CD8-positive, alpha-beta memory T cell (primary cell): ENCODE measurements around the gene TMEM190. TPM values are rescaled to one million over a fixed set of nuclear protein-coding genes. Genes with fewer than 3 reads are reported as not detected.
"Not testable (repeated sequence)": the region's sequence is repeated elsewhere in the genome, so short reads cannot be mapped to it uniquely, and the experiment has no call there.

Experiments
- CTCF ChIA-PET: fragments of 350-600 bp; sonication (Branson Sonifier 250); formaldehyde crosslinking; loops from one replicate; lab custom pipeline; 2021; ENCODE audit warnings: antibody characterized with exemption; lab: Charles Lee
- POLR2A ChIA-PET: fragments of 350-600 bp; sonication (Branson Sonifier 250); formaldehyde crosslinking; loops from one replicate; lab custom pipeline; 2021; ENCODE audit warnings: antibody characterized with exemption; lab: Charles Lee
- DNase-seq, 5 donors: peaks; one replicate each; pipeline versions ENCODE4 v3.0.0 to v3.0.0-alpha.2; 2020 to 2022; ENCODE audit warnings: mixed read lengths in 1 of 5
- H3K27ac ChIP-seq: one replicate; pipeline ENCODE4 v1.7.0; 2013; ENCODE audit warnings: low read depth, mild to moderate bottlenecking, low read length, moderate library complexity
- H3K27me3 ChIP-seq: 2 replicates; pipeline ENCODE4 v1.7.0; 2013; ENCODE audit warnings: low read length, mild to moderate bottlenecking; ENCODE audit not compliant: insufficient read depth, poor library complexity, severe bottlenecking
- H3K36me3 ChIP-seq: 2 replicates; pipeline ENCODE4 v1.7.0; 2013; ENCODE audit warnings: mild to moderate bottlenecking, low read length, moderate library complexity; ENCODE audit not compliant: insufficient read depth
- H3K4me1 ChIP-seq: 2 replicates; pipeline ENCODE4 v1.7.0; 2013; ENCODE audit warnings: mild to moderate bottlenecking, low read length, moderate library complexity; ENCODE audit not compliant: insufficient read depth
- H3K4me3 ChIP-seq: 2 replicates; pipeline ENCODE4 v1.7.0; 2013; ENCODE audit warnings: mild to moderate bottlenecking, low read length
- H3K9me3 ChIP-seq: 2 replicates; pipeline ENCODE4 v1.7.0; 2013; ENCODE audit warnings: mild to moderate bottlenecking, low read length
- H3K27ac Mint-ChIP-seq, 8 donors: one replicate each; pipeline ENCODE4 v1.8.0; 2020 to 2021; ENCODE audit warnings: mixed read lengths in 8 of 8, mild to moderate bottlenecking in 6 of 8, inconsistent platforms in 3 of 8, moderate library complexity in 3 of 8
- H3K27me3 Mint-ChIP-seq, 2 donors: one replicate each; pipeline ENCODE4 v1.8.0; 2020 to 2021; ENCODE audit warnings: mixed read lengths in 2 of 2, mild to moderate bottlenecking in 1 of 2, moderate library complexity in 1 of 2
- H3K36me3 Mint-ChIP-seq, 3 donors: one replicate each; pipeline ENCODE4 v1.8.0; 2020 to 2021; ENCODE audit warnings: mixed read lengths in 3 of 3, inconsistent platforms in 1 of 3, mild to moderate bottlenecking in 1 of 3
- H3K4me1 Mint-ChIP-seq, 3 donors: one replicate each; pipeline ENCODE4 v1.8.0; 2020 to 2021; ENCODE audit warnings: mixed read lengths in 3 of 3, inconsistent platforms in 1 of 3, mild to moderate bottlenecking in 1 of 3
- H3K4me3 Mint-ChIP-seq, 7 donors: one replicate each; pipeline ENCODE4 v1.8.0; 2020 to 2021; ENCODE audit warnings: mixed read lengths in 7 of 7, mild to moderate bottlenecking in 6 of 7, moderate library complexity in 4 of 7, inconsistent platforms in 2 of 7
- H3K9me3 Mint-ChIP-seq, 5 donors: one replicate each; pipeline ENCODE4 v1.8.0; 2020 to 2022; ENCODE audit warnings: mixed read lengths in 5 of 5, mild to moderate bottlenecking in 3 of 5, moderate library complexity in 2 of 5, inconsistent platforms in 1 of 5
- polyA plus RNA-seq: library from polyadenylated mRNA; unstranded; fragments of 300-500 nt; fragmentation: Illumina TruSeq; gene quantifications from one replicate; pipeline ENCODE4 v1.2.3, GENCODE V29; 2021
- total RNA-seq, 2 experiments: library from RNA; stranded (reverse); gene quantifications; one replicate each; pipeline ENCODE4 v1.2.3, GENCODE V29; 2021

TMEM190 gene
- total and polyA plus RNA-seq, 3 experiments from 2014 or later: not detected

DNA sequence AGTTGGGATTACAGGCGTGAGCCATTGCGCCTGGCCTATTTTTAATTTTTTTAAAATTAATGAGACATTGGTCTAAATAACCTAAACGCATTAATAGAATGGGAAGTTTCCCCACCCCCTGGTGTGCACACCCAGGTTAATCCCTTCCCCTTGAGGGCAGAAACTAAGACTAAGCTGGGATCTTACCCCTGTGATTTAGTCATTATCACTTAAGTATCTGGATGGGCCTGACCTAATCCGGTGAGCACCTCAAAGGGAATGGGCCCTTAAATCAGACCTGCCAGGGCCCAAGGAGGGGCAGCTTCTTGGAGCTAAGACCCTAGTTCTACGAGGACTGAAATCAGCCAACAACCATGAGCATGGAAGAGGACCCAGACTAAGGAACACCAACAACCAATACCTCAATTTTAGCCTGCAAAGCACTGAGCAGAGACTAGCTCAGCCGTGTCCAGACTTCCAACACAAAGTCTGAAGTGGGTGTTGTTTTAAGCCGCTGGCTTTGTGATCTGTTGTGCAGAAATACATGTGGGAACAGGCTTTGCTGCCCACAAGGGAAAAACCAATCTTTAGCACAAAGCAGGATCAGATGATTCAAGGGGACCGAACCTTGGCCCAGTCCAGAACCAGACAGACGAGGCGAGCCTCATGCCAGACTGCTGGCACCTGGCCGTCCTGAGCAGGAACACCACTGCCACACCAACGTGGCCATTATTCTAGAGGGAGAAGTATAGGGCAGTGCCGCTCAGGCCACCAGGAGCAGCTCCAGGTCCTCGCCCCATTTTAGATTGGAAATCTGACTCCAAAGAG, 23.9 kb downstream of the TMEM190 start:
- Histone ChIP-seq H3K4me1 (peaks cover 1% of the 10 kb centered on the region), H3K4me3 (no peak overlapping the region), H3K27me3 (no peaks in the 10 kb centered on the region), H3K27ac (no peak overlapping the region), H3K9me3 (no peaks in the 10 kb centered on the region), H3K36me3 (peaks cover 35% of the 10 kb centered on the region)
- peaks cover under 1 to 47% (median 9%) of the 10 kb centered on the region in 3 donors for H3K36me3 Mint-ChIP-seq
- ChIA-PET CTCF (interaction anchor here (1.2 to 2.4 kb wide), 6 partner anchors 10 to 260 kb away, joined by 3 to 6 read pairs (median 4); no protein-coding TSS in a partner anchor), POLR2A (interaction anchor here (0.9 to 1.4 kb wide), 2 partner anchors 7 to 9 kb away, joined by 3 read pairs; partner anchors contain the start of gene UBE2S)
- peak overlapping the region in 2 of 8 donors; percentile 72 to 73 for H3K27ac Mint-ChIP-seq
- DNase-seq: no peak
- peak overlapping the region in 1 of 7 donors; percentile 27 for H3K4me3 Mint-ChIP-seq
- no peaks in the 10 kb centered on the region for H3K27me3 Mint-ChIP-seq
- H3K4me1 Mint-ChIP-seq: peaks cover 9 to 17% (median 16%) of the 10 kb centered on the region in 3 donors
- no peaks in the 10 kb centered on the region for H3K9me3 Mint-ChIP-seq

DNA sequence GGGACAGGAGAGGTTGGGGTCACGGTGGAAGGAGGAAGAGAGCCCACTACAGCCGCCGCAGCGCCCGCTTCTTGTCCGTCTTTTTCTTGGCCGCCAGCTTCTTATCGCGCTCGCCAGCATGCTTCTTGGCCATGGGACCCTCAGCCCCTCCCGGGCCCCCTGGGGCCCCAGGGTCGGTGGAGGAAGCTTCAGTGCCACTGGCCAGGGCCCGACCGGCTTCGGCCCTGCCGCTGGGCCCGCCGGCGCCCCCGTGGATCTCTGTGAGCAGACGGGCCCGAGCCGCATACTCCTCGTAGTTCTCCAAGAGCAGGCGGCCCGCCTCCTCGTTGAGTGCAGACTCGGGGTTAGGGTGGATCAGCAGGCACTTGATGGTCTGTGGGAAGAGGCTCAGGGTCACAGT, 24.8 kb downstream of the TMEM190 start:
- CTCF ChIA-PET: interaction anchor here (1.3 to 2.4 kb wide), 4 partner anchors 12 to 261 kb away, joined by 4 to 6 read pairs (median 4); no protein-coding TSS in a partner anchor
- DNase-seq, H3K27me3 ChIP-seq, POLR2A ChIA-PET, H3K27me3 Mint-ChIP-seq, H3K4me3 Mint-ChIP-seq, H3K4me3 ChIP-seq, H3K9me3 ChIP-seq, H3K27ac ChIP-seq, H3K9me3 Mint-ChIP-seq: not testable (repeated sequence)
- peaks cover 35% of the 10 kb centered on the region for H3K36me3 ChIP-seq
- peaks cover 9 to 56% (median 13%) of the 10 kb centered on the region in 3 donors for H3K36me3 Mint-ChIP-seq
- H3K4me1 Mint-ChIP-seq: peaks cover 18 to 26% (median 25%) of the 10 kb centered on the region in 3 donors
- H3K4me1 ChIP-seq: peaks cover 10% of the 10 kb centered on the region
- H3K27ac Mint-ChIP-seq: peak overlapping the region in 2 of 8 donors; percentile 12 to 38

DNA sequence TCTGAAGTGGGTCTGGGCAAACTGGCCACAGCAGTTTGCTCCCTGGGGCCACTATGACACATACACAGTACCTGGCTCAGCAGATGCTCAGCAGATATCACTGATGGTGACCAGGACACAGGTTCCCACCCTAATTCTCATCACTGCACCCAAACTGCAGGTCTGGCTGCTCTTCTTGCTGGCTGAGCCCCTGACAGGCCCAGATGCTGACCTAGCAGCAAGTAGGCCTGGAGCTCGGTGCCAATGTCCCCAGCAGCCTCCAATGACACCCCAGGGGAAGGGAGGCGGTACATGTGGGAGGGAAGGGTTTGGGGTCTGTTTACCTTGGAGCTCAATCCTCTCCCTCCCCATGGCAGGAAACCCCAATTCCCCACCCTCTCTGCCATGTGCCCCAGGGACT, 25.9 kb downstream of the TMEM190 start:
- Mint-ChIP-seq H3K27ac (no peak overlapping the region), H3K36me3 (peaks cover 10 to 59% (median 15%) of the 10 kb centered on the region in 3 donors)

DNA sequence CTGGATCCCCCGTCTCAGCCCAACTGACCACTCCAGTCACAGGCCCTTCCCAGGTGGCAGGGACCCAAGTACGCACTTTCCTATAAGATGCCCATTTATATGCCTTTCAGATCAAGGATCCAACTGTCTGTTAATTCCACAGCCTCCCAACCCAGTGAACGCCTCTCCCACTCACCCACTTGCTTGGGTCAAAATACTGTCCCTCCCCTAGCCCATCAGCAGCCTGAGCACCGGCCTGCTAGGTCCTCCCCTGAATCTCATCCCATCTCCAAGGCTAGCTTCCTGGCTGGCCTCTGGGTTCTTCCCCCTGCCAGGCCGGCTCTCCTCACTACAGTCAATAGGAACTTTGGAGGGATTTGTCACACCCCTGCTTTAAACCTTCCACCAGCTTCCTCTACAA, 29.0 kb downstream of the TMEM190 start:
- Histone ChIP-seq H3K9me3 (no peaks in the 10 kb centered on the region), H3K36me3 (peaks cover 30% of the 10 kb centered on the region), H3K4me3 (no peak overlapping the region), H3K27ac (peak overlapping the region; percentile 99), H3K4me1 (peaks cover 22% of the 10 kb centered on the region), H3K27me3 (no peaks in the 10 kb centered on the region)
- Mint-ChIP-seq H3K4me3 (peak overlapping the region; percentile 82 to 96 (median 85)), H3K27me3 (peaks cover 0 to 2% of the 10 kb centered on the region in 2 donors), H3K4me1 (peaks cover 29 to 41% (median 38%) of the 10 kb centered on the region in 3 donors), H3K9me3 (peaks cover 0 to 4% (median 0%) of the 10 kb centered on the region in 5 donors), H3K27ac (peak overlapping the region in 6 of 8 donors; percentile 45 to 99 (median 88)), H3K36me3 (peaks cover 12 to 58% (median 22%) of the 10 kb centered on the region in 3 donors)
- ChIA-PET POLR2A (interaction anchor here (1.0 to 2.8 kb wide), 4 partner anchors 16 to 56 kb away, joined by 3 to 12 read pairs (median 6); partner anchors contain the start of genes ISOC2, RPL28 and TMEM238), CTCF (interaction anchor here (1.0 kb wide), 1 partner anchor 16 kb away, joined by 3 read pairs; no protein-coding TSS in a partner anchor)
- no peak for DNase-seq

More for the DNA sequence above, 25.9 kb downstream of the TMEM190 start:
- Histone ChIP-seq H3K9me3 (no peaks in the 10 kb centered on the region), H3K4me3 (no peak overlapping the region), H3K27me3 (no peaks in the 10 kb centered on the region), H3K27ac (no peak overlapping the region), H3K4me1 (peaks cover 16% of the 10 kb centered on the region), H3K36me3 (peaks cover 35% of the 10 kb centered on the region)
- DNase-seq: no peak
- no peak overlapping the region for H3K4me3 Mint-ChIP-seq
- no peaks in the 10 kb centered on the region for H3K9me3 Mint-ChIP-seq
- POLR2A ChIA-PET: no interaction called here
- H3K4me1 Mint-ChIP-seq: peaks cover 22 to 32% (median 32%) of the 10 kb centered on the region in 3 donors
- CTCF ChIA-PET: no interaction called here
- peaks cover 0 to 2% of the 10 kb centered on the region in 2 donors for H3K27me3 Mint-ChIP-seq

DNA sequence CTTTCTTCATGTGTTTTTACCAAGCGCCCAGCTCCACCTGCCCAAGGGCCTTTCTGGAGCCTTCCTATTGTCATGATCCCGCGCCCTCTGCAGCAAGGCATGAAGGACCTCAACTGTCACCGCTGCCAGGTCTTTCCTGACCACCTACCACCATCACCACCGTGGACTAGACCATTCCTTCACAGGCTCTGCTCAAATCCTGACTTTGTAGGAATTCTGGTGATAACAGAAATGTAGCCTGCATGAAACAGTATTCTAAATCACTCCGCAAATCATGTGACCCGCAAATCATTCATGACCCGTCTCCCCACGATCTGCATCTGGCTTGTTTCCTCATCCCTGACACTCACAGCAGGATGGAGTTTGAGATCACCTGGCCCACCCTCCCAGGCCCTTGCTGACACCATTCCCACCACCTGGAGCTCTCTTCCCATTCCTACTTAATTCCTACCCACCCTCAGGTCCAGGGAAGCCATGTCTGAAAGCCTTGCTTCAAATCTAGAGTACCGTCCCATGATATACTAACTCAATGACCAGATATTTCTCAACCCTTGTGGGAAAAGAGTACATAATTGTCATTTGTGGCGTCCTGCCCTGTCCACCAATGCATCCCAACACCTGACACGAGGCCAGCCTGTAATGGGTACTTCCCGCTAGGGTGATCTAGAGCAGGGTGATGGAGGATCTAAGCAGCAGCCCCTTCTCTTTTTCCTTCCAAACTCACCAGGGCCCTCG, 29.6 kb downstream of the TMEM190 start:
- H3K27me3 Mint-ChIP-seq: peaks cover 0 to 2% of the 10 kb centered on the region in 2 donors
- DNase-seq: no peak
- peaks cover 22% of the 10 kb centered on the region for H3K4me1 ChIP-seq
- no peaks in the 10 kb centered on the region for H3K27me3 ChIP-seq
- no peaks in the 10 kb centered on the region for H3K9me3 ChIP-seq
- H3K36me3 Mint-ChIP-seq: peaks cover 12 to 52% (median 22%) of the 10 kb centered on the region in 3 donors
- peaks cover 29 to 41% (median 38%) of the 10 kb centered on the region in 3 donors for H3K4me1 Mint-ChIP-seq
- CTCF ChIA-PET: interaction anchor here (1.0 kb wide), 1 partner anchor 17 kb away, joined by 3 read pairs; no protein-coding TSS in a partner anchor
- peak overlapping the region; percentile 79 for H3K4me3 ChIP-seq
- peaks cover 0 to 4% (median 0%) of the 10 kb centered on the region in 5 donors for H3K9me3 Mint-ChIP-seq
- POLR2A ChIA-PET: interaction anchor here (1.0 to 2.8 kb wide), 5 partner anchors 17 to 55 kb away, joined by 3 to 14 read pairs (median 7); partner anchors contain the start of genes ISOC2, RPL28 and TMEM238
- peak overlapping the region; percentile 84 to 99 (median 90) for H3K27ac Mint-ChIP-seq
- H3K4me3 Mint-ChIP-seq: peak overlapping the region; percentile 82 to 96 (median 85)
- H3K27ac ChIP-seq: peak overlapping the region; percentile 99
- peaks cover 30% of the 10 kb centered on the region for H3K36me3 ChIP-seq

- Histone ChIP-seq H3K27ac (peak overlapping the region; percentile 99), H3K4me1 (peaks cover 22% of the 10 kb centered on the region), H3K27me3 (no peaks in the 10 kb centered on the region), H3K4me3 (peak overlapping the region; percentile 79), H3K36me3 (peaks cover 25% of the 10 kb centered on the region), H3K9me3 (no peaks in the 10 kb centered on the region)
- ChIA-PET POLR2A (interaction anchor here (0.7 to 2.8 kb wide), 16 partner anchors 7 to 226 kb away, joined by 3 to 20 read pairs (median 7); partner anchors contain the start of genes FIZ1, HSPBP1, ISOC2 and KMT5C), CTCF (interaction anchor here (1.0 kb wide), 1 partner anchor 17 kb away, joined by 3 read pairs; no protein-coding TSS in a partner anchor)
- H3K27me3 Mint-ChIP-seq: peaks cover 0 to 2% of the 10 kb centered on the region in 2 donors
- peak overlapping the region; percentile 82 to 96 (median 85) for H3K4me3 Mint-ChIP-seq
- peaks cover 29 to 41% (median 38%) of the 10 kb centered on the region in 3 donors for H3K4me1 Mint-ChIP-seq
- DNase-seq: peak in 2 of 5 donors; percentile 24 to 30
- H3K36me3 Mint-ChIP-seq: peaks cover 10 to 48% (median 22%) of the 10 kb centered on the region in 3 donors
- peak overlapping the region; percentile 84 to 99 (median 90) for H3K27ac Mint-ChIP-seq
- H3K9me3 Mint-ChIP-seq: peaks cover 0 to 4% (median 0%) of the 10 kb centered on the region in 5 donors
Measured at GRCh38 chr19:55406826-55407549, 30.4 kb downstream of the TMEM190 start.

DNA sequence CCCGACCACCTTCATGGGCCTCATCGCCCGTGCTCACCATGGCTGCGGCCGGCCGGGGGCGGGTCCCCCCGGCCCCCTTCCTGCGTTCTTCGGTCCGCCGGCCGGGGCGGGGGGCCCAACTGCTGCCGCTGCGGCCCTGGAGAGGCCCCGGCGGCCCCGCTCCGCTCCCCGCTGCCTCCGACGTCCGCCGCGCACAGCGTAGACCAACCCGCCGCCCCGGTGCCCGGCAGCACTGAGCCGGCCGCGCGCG, 30.8 kb downstream of the TMEM190 start, which contains the start of gene UBE2S:
UBE2S (minus strand) TSS at position 239 of the 250 bp plus-strand sequence; CDS start at position 40, 199 bp downstream.
- H3K27me3 Mint-ChIP-seq, H3K9me3 Mint-ChIP-seq, DNase-seq, CTCF ChIA-PET, H3K27me3 ChIP-seq, H3K9me3 ChIP-seq: not testable (repeated sequence)
- peaks cover 8 to 43% (median 22%) of the 10 kb centered on the region in 3 donors for H3K36me3 Mint-ChIP-seq
- H3K27ac Mint-ChIP-seq: peak within 1 kb of the TSS; percentile 98 to 100 (median 99)
- peaks cover 29 to 41% (median 38%) of the 10 kb centered on the region in 3 donors for H3K4me1 Mint-ChIP-seq
- H3K4me3 Mint-ChIP-seq: peak within 1 kb of the TSS; percentile 89 to 96 (median 94)
- POLR2A ChIA-PET: interaction anchor here (0.6 to 2.8 kb wide), 18 partner anchors 8 to 345 kb away, joined by 3 to 20 read pairs (median 7); partner anchors contain the start of genes FIZ1, HSPBP1, ISOC2 and KMT5C
- H3K36me3 ChIP-seq: peaks cover 21% of the 10 kb centered on the region
- H3K27ac ChIP-seq: peak within 1 kb of the TSS; percentile 99
- H3K4me3 ChIP-seq: peak within 1 kb of the TSS; percentile 79
- peaks cover 22% of the 10 kb centered on the region for H3K4me1 ChIP-seq
